Measurements from ENCODE around the gene GPS1. TPM values are rescaled to one million over a fixed set of nuclear protein-coding genes. Genes with fewer than 3 reads are reported as not detected.

The GPS1 gene
- polyA plus RNA-seq, 4 donors, result 70.7 to 141 (median 101) TPM

GRCh38 chr17:82098169-82098938 is 46.7 kb downstream of the GPS1 start, which contains the start of gene FASN:
Gene FASN, minus strand, starts transcription at chr17:82098236. Its CDS starts 1,791 bp downstream, at chr17:82096445.
- peak; percentile 81 to 88 (median 88) for DNase-seq (ENCODE audit: low read depth in 4 of 4, low spot score in 3 of 4)

- DNase-seq (ENCODE audit: low read depth in 4 of 4, low spot score in 3 of 4), result no peak
Observed at GRCh38 chr17:82098939-82099763, 47.5 kb downstream of the GPS1 start.

GRCh38 chr17:82100502-82101298 is 49.0 kb downstream of the GPS1 start:
- DNase-seq (ENCODE audit: low read depth in 4 of 4, low spot score in 3 of 4), result no peak

GRCh38 chr17:82101301-82101715 is 49.6 kb downstream of the GPS1 start:
- no peak for DNase-seq (ENCODE audit: low read depth in 4 of 4, low spot score in 3 of 4)

- DNase-seq (ENCODE audit: low read depth in 4 of 4, low spot score in 3 of 4), result no peak
Observed at GRCh38 chr17:82101767-82102679, 50.3 kb downstream of the GPS1 start.

GRCh38 chr17:82103553-82104451 is 52.1 kb downstream of the GPS1 start:
- DNase-seq (ENCODE audit: low read depth in 4 of 4, low spot score in 3 of 4), result no peak

GRCh38 chr17:82104797-82105416 is 53.2 kb downstream of the GPS1 start:
- DNase-seq (ENCODE audit: low read depth in 4 of 4, low spot score in 3 of 4), result no peak

- DNase-seq (ENCODE audit: low read depth in 4 of 4, low spot score in 3 of 4), result no peak
Observed at GRCh38 chr17:82105417-82105881, 53.8 kb downstream of the GPS1 start.

GRCh38 chr17:82105882-82106687 is 54.4 kb downstream of the GPS1 start:
- no peak for DNase-seq (ENCODE audit: low read depth in 4 of 4, low spot score in 3 of 4)

GRCh38 chr17:82106688-82107305 is 55.1 kb downstream of the GPS1 start:
- DNase-seq (ENCODE audit: low read depth in 4 of 4, low spot score in 3 of 4), result no peak

Other genes with a start within 250 kb of the GPS1 start
- gene GCGR, start 247.7 kb upstream of the GPS1 start, polyA plus RNA-seq (ENCODE audit: insufficient read length in 4 of 4), result 10 to 100 TPM in 2 of 4 donors, 1 to 10 TPM in 2; 1.2 to 18.6 (median 9.1) TPM
- 100 to 1,000 TPM in 1 of 4 donors, 10 to 100 TPM in 3; 76.5 to 114 (median 90.4) TPM for gene MCRIP1, start 218.6 kb upstream of the GPS1 start, polyA plus RNA-seq (ENCODE audit: insufficient read length in 4 of 4)
- gene PPP1R27, start 216.8 kb upstream of the GPS1 start, polyA plus RNA-seq (ENCODE audit: insufficient read length in 4 of 4), result under 1 TPM in 3 of 4 donors, not detected in 1; 0.14 to 0.58 (median 0.26) TPM
- gene P4HB, start 191.4 kb upstream of the GPS1 start, polyA plus RNA-seq (ENCODE audit: insufficient read length in 4 of 4), result 100 to 1,000 TPM; 409 to 482 (median 447) TPM
- 100 to 1,000 TPM; 165 to 238 (median 183) TPM for gene ARHGDIA, start 180.6 kb upstream of the GPS1 start, polyA plus RNA-seq (ENCODE audit: insufficient read length in 4 of 4)
- gene ALYREF, start 160.3 kb upstream of the GPS1 start, polyA plus RNA-seq (ENCODE audit: insufficient read length in 4 of 4), result 10 to 100 TPM; 66.2 to 85.2 (median 73.7) TPM
- gene ANAPC11, start 160.2 kb upstream of the GPS1 start, polyA plus RNA-seq (ENCODE audit: insufficient read length in 4 of 4), result 100 to 1,000 TPM in 1 of 4 donors, 10 to 100 TPM in 3; 69.4 to 105 (median 73.2) TPM
- 1 to 10 TPM in 1 of 4 donors, under 1 TPM in 3; 0.33 to 1.4 (median 0.50) TPM for gene NPB, start 149.7 kb upstream of the GPS1 start, polyA plus RNA-seq (ENCODE audit: insufficient read length in 4 of 4)
- 10 to 100 TPM; 13.4 to 47.8 (median 41.3) TPM for gene PCYT2, start 140.5 kb upstream of the GPS1 start, polyA plus RNA-seq (ENCODE audit: insufficient read length in 4 of 4)
- 10 to 100 TPM in 3 of 4 donors, 1 to 10 TPM in 1; 7.7 to 22.0 (median 11.1) TPM for gene SIRT7, start 133.7 kb upstream of the GPS1 start, polyA plus RNA-seq (ENCODE audit: insufficient read length in 4 of 4)
- gene MAFG, start 124.2 kb upstream of the GPS1 start, polyA plus RNA-seq (ENCODE audit: insufficient read length in 4 of 4), result 10 to 100 TPM in 3 of 4 donors, 1 to 10 TPM in 1; 9.6 to 14.8 (median 12.0) TPM
- gene PYCR1, start 114.6 kb upstream of the GPS1 start, polyA plus RNA-seq (ENCODE audit: insufficient read length in 4 of 4), result 10 to 100 TPM; 29.4 to 75.5 (median 31.5) TPM
- gene MYADML2, start 104.7 kb upstream of the GPS1 start, polyA plus RNA-seq (ENCODE audit: insufficient read length in 4 of 4), result under 1 TPM in 3 of 4 donors, not detected in 1; 0.07 to 0.26 (median 0.07) TPM
- gene NOTUM, start 90.7 kb upstream of the GPS1 start, polyA plus RNA-seq (ENCODE audit: insufficient read length in 4 of 4), result 1 to 10 TPM in 3 of 4 donors, under 1 TPM in 1; 0.30 to 3.0 (median 2.4) TPM
- gene ASPSCR1, start 74.3 kb upstream of the GPS1 start, polyA plus RNA-seq (ENCODE audit: insufficient read length in 4 of 4), result 10 to 100 TPM; 19.5 to 39.0 (median 23.1) TPM
- 10 to 100 TPM; 32.0 to 50.3 (median 34.4) TPM for gene CENPX, start 29.0 kb upstream of the GPS1 start, polyA plus RNA-seq (ENCODE audit: insufficient read length in 4 of 4)
- 10 to 100 TPM in 3 of 4 donors, 1 to 10 TPM in 1; 9.7 to 18.1 (median 12.1) TPM for gene LRRC45, start 28.6 kb upstream of the GPS1 start, polyA plus RNA-seq (ENCODE audit: insufficient read length in 4 of 4)
- 10 to 100 TPM; 10.2 to 14.1 (median 12.1) TPM for gene RAC3, start 20.2 kb upstream of the GPS1 start, polyA plus RNA-seq (ENCODE audit: insufficient read length in 4 of 4)
- 10 to 100 TPM; 35.6 to 91.2 (median 78.5) TPM for gene DCXR, start 14.2 kb upstream of the GPS1 start, polyA plus RNA-seq (ENCODE audit: insufficient read length in 4 of 4)
- 10 to 100 TPM; 36.9 to 61.9 (median 40.6) TPM for gene RFNG, start 87 bp upstream of the GPS1 start, polyA plus RNA-seq (ENCODE audit: insufficient read length in 4 of 4)
- 100 to 1,000 TPM in 1 of 4 donors, 10 to 100 TPM in 3; 52.7 to 105 (median 69.9) TPM for gene DUS1L, start 13.9 kb downstream of the GPS1 start, polyA plus RNA-seq (ENCODE audit: insufficient read length in 4 of 4)
- 10 to 100 TPM; 30.3 to 56.9 (median 38.0) TPM for gene FASN, start 46.3 kb downstream of the GPS1 start, polyA plus RNA-seq (ENCODE audit: insufficient read length in 4 of 4)
- 10 to 100 TPM; 33.4 to 79.9 (median 43.5) TPM for gene CCDC57, start 160.9 kb downstream of the GPS1 start, polyA plus RNA-seq (ENCODE audit: insufficient read length in 4 of 4)
- gene SLC16A3, start 177.1 kb downstream of the GPS1 start, polyA plus RNA-seq (ENCODE audit: insufficient read length in 4 of 4), result 10 to 100 TPM in 3 of 4 donors, 1 to 10 TPM in 1; 6.6 to 16.3 (median 13.0) TPM
- gene CSNK1D, start 221.8 kb downstream of the GPS1 start, polyA plus RNA-seq (ENCODE audit: insufficient read length in 4 of 4), result 100 to 1,000 TPM in 3 of 4 donors, 10 to 100 TPM in 1; 88.6 to 125 (median 117) TPM